ENCODE results near the gene RNF133. TPM values are rescaled to one million over a fixed set of nuclear protein-coding genes. Genes with fewer than 3 reads are reported as not detected.
A peak's percentile ranks its signal among the peaks of the same experiment; 100 is the strongest.

The RNF133 gene, protein sequence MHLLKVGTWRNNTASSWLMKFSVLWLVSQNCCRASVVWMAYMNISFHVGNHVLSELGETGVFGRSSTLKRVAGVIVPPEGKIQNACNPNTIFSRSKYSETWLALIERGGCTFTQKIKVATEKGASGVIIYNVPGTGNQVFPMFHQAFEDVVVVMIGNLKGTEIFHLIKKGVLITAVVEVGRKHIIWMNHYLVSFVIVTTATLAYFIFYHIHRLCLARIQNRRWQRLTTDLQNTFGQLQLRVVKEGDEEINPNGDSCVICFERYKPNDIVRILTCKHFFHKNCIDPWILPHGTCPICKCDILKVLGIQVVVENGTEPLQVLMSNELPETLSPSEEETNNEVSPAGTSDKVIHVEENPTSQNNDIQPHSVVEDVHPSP
- not detected for polyA plus RNA-seq (2013, experiment 1 of 2; ENCODE audit: insufficient read length)
- not detected for polyA plus RNA-seq (2013, experiment 2 of 2; ENCODE audit: insufficient read length)

DNA sequence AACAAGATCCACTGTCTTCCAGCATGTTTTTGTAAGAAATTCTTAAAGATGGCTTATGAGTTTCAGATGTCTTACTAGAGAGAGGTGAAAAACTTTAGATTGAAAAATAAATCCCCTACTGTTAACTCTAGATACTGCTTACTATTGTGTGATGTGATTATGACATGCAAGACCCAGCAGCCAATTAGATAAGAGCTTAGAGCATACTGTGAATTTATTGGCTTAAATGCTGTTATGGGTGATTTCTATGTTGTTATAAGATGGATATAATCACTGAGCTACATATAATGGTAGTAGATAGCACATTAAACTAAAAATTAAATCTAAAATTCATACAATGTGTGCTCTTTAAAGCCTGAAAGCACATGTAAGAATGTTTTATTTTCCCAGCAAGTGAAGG is at the start of gene RNF133:
Gene RNF133, minus strand, starts transcription at position 101 of the 400 bp plus-strand sequence. CDS start 199 bp downstream, outside the sequence.
- DNase-seq, result no peak

DNA sequence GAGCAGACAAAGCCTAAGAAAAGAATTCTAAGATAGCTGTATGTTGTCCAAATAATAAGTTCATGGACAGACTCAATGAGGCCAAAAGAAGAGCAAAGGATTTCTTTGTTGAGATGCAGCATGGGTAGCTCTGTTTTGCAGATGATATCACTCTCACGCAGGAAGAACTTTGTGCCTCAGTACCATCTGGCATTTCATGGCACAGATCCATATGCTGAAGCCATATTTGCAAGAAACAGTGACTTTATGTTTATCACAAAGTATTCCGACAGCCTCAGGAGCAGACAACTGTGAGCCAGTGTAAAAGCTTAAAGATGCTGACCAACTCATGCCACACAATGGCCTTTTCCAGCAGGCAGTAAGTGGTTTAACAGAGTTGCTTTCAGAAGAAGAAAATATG is 49.3 kb upstream of the RNF133 start:
- no peak for DNase-seq

DNA sequence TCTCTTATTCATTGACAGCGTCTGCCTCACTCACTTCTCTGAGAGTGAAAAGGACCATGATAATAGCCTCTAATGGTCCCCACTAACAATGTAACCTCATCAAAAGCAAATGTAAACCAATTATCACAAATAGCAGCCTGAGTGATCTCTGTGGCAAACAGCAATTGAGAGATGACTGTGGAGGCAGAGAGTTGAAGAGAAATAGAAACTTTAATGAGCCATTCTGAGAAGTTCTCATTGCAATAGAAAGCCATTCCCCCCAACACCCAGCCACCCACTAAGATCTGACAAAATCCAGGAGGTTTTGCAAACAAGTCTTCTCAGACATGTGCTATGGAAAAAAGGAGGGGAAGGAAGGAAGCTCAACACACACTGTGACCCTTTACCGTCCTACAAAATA is 48.0 kb upstream of the RNF133 start:
- DNase-seq, result no peak

DNA sequence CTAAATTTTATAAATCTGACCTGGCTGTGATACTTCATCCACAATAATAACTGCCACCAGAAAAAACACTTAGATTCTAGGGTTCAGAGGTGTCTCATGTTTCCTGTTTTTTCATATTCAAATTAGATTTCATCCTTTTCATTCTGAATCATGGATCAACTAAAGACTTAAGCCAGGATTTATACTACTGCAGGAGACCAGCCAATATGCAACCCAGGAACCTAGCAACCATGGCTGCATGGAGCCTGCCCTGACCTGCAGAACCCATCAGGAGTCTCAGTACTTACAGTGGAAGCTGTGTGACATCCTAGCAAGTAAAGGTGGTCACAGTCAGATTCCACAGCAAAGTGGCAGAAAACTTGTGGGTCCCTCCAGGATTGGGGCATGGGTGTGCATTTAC is 44.3 kb upstream of the RNF133 start:
- no peak for DNase-seq

DNA sequence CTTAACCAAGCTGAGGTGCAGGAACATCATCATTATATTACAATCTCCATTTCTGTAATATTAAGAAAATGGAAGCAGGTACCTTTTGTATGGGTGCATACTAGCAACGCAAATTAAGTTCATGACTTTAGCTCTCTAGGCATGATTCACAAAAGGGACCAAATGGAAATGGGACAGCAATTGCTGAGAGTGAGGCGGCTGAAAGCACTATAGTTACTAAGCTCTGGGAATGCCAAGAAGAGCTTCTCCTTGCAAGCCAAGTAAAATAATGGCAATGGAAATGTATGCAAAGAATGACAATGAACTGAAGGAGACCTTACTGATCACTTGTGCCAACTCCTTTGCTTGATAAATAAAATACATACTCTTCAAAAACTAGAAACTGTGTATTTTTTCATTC is 40.0 kb upstream of the RNF133 start:
- DNase-seq, result no peak

DNA sequence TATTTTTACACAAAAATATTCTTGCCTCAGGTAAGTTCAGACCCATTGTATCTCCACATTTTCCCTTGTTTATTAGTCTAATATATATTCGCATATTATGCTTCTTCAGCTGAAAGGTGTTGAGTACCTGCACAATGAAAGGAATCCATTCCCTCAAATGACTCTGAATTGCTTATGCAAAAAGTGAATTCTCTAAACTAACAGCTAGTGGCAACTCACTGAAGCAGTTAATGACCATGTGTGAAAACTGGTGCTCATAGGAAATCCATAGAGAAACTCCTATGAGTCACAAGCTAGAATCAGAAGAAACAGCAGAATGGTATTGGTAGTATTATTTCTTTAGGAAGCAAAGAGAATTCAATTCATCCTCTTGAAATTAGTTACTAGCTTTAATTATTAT is 37.3 kb upstream of the RNF133 start:
- no peak for DNase-seq

DNA sequence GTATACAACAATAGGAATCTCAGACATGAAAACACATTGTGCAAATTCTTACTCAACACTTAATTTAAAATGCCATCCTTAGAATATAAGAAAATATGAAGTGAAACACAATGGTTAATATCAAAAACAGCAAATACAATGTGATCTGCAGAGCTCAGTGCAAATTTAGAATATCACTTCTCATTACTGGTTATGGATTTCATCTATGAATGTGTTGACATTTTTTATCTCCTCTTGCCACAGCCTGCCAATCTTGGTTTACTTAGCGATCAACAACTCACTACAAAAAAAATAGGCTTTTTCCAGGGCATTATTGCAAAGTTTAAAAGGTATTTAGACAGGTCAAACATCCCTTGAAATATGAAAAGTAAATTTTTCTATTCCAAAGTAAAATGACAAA is 28.8 kb upstream of the RNF133 start:
- no peak for DNase-seq

DNA sequence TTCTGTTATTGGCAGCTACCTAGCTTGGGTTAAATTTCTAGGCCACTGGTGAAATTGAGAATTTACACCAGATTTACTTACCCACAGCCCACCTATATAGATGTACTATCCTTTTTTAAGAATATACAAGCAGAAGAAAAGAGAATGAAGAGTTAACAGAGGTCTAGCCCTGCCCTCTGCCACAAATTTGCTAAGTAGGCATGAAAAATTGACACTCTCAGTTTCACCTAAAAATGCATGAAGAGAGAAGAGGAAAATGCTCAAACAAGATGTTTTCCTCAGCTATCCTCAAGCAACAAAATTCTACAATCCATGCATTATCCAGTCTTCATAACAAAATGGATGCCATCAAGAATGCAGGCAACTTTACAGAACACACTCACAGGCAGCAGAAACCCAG is 28.4 kb upstream of the RNF133 start:
- no peak for DNase-seq

DNA sequence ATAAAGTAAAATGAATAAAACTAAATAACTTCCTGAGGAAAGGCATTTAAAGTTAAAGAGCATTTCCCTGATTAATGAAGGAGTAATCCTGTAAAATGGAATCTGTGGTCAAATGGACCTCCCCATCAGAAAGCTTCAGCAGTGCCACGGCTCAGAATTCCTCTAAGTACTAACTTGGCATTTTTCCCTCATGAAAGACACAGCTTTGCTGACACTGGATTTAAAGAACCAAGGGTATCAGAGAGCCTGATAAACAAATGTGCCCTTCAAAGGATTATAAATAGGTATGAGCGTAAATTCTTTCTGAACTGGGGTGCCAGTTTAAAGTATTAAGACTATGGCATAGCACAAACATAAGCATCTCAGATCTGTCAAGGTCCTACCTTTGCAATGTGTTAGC is 28.0 kb upstream of the RNF133 start:
- no peak for DNase-seq

DNA sequence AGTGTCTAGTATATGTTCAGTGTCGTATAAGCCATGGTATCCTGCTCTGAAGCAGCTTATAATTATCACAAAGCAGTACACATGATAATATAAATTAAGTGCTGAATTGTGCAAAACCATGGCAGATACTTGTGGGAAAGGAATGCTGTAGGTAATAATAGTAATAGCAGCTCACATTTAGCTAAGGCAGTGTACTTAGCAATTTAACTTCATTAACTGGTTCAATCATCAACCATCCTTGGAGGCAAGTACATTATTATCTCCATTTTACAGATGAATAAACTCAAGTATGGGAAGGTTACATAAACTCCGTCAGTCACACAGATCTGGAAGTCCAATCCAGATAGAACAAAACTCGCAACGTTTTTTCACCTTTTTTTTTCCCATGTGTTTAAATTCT is 25.4 kb upstream of the RNF133 start:
- DNase-seq, result no peak

DNA sequence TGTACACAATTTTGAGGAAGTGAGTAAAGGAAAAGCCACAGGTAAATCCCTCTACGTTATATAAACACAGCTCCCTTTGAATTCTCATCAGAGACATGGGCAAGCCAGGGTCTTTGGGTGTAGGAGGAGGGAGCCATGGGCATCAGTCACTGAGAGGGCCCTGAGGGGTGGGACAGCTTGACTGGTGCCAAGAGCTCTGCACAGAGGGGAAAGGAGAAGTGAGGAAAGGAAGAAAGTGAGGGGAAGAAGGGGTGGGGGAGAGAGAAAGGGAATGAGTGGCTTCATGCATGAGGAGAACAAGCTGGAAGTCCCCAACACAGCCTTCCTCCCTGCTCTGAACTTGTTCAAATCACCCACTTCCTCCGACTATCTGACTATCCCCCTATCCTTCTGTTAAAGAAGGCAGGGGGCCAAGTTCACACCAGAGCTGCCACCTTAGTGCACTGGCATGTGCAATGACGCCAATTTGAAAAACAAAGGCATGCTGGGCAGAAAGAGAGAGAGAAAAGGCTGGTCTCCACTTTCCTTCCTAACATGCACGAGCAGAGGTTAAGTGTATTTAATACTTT is 20.2 kb upstream of the RNF133 start:
- DNase-seq, result no peak

DNA sequence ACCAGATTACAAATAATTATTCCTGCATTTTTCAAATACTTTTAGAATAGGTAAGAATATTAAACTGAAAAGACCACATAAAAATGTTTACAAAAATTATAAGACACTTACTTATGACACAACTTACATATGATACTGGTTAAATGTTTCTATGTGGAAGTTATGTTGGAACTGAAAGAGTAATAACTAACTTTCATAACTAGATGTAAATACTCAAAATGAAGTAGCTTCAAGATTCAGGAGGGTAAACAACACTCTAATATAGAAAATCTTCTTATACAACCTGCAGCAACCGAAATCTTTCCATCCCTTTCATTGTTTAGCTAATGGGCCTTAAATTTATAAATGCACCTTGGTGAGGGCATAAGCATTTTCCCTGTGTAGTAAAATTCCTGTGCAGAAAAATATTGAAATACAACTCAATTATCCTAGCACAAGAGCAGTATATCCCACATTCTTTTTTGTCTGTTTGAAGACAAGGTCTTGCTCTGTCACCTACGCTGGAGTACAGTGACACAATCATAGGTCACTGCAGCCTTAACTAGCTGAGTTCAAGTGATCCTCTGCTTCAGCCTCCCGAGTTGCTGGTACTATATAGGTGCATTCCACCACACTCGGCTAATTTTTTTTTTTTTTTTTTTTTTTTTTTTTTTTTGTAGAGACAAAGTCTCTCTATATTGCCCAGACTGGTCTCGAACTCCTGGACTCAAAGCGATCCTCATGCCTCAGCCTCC is 18.6 kb upstream of the RNF133 start:
- no peak for DNase-seq

DNA sequence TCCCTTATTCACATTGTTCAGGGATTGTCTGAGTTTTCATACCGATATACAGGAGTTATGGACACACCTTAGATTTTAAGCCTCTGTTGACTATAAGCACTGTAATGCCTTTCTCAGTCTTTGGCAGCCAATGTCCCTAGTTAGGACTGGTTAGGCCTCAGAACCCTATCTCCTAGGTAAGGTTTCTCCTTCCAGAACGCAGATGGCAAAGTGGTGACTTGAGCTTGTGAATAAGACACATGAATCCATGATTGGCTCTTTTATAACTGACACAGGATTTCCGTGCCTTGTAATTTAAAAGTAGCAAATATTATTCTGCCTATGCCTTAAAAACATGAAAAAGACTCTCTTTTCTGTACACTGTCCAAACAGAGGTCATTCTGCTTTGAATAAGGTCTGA is 16.3 kb upstream of the RNF133 start:
- no peak for DNase-seq

DNA sequence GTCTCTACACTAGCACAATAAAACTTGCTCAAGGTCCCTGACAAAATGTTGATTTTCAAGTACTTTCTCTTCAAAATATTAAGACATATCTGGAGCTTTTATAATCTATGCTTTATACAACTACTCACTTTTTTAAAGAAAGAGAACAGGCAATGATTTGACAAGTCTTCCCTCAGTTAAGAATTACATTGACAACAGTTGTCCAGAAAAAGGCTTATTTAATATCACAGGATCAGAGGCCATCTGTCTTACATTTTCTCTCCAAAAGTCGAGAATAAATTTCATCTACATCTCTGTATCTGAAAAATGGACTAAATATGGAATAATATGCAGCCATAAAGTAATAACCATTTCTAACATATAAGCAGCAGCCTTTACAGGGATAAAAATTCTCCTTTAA is 12.0 kb upstream of the RNF133 start:
- DNase-seq, result no peak

DNA sequence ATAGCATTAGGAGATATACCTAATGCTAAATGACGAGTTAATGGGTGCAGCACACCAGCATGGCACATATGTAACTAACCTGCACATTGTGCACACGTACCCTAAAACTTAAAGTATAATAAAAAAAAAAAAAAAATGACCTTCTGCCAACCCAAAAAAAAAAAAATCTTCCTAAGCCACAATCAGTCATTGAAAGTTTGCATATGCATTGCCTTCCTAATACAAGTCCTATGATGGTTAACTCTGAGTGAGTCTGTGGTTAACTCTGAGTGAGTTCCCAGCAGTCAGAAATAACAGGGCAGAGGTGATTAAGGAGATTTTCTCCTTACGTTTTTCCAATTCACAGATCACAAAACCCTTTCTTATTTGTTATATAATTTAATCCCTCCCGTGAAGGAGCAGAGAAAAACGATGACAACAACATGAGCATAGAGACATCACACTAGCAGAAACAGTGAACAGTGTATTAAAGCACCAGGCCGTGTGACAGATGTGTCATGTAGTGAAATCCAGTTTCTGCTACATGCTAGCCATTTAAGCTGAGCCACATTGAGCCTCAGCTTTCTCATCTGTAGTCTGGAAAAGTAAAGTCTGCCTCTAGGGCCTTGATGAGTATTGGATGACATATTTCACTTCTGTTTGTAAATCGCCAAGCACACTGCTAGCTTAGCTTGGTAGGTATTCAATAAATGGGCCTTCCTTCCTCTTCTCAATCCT is 11.2 kb upstream of the RNF133 start:
- DNase-seq, result no peak

DNA sequence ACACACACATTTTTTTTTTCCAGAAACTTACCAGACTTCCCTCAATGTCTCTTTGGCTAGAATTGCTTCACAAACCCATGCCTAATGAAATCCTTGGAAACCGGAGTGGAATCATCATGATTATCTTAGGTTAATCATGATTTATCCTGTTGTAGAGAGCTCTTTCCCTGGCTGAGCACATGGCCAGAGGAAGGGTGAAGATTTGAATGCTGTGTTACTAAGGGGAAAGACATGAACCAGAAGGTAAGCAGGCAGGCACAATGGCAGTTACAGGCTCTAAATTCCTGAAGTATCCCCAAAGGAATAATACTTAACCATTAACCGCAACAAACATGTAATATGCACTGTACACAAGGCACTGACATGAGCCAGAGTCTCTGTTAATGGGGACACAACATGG is 7.9 kb upstream of the RNF133 start:
- DNase-seq, result no peak

DNA sequence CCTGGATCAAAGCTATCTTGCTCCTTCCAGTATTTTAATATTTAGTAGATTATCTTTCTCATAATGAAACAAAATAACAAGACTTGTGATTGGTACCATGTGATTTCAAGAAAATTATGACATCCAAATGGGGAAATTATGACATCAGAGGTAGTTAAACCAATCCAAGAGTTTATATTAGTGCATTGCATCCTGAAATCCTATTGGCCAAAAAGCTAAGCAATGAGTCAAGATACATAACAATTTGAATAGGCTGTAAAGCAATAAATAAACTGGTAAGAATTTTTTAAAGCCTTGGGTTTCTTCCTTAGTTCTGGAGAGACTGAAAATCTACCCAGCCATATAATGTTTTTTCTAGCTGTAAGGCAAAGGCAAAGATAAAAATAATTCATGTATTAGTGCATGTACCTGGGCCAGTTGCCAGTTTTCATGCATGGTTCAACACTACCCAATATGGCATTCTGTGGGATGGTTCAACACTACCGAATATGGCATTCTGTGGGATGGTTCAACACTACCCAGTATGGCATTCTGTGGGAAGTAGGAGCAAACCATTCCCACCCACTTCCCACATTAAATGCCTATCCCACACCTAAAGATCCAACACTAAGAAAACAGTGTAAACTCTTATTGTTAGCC is 4.1 kb upstream of the RNF133 start, which contains the start of gene RNF148:
Gene RNF148, minus strand, starts transcription at position 51 of the 639 bp plus-strand sequence. CDS start 172 bp downstream, outside the sequence.
- peak; percentile 19 for DNase-seq

DNA sequence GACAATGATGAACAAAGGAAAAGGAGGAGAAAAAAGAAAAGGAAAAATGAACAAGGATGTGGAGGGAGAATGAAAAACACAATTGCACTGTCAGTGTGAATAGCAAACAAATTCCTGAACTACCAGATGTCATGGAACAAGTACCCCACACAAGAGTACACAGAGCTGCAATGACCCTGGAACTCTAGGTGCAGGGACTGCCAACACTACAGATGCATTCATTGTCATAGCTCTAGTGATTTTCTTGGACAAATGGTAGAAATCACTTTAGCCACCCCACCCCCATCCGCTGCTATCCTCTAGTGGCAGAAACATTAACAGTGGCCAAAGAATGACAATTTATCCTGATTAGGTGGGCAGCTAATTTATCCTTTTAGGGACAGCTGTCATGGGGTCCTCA is 3.1 kb downstream of the RNF133 start:
- DNase-seq, result no peak

DNA sequence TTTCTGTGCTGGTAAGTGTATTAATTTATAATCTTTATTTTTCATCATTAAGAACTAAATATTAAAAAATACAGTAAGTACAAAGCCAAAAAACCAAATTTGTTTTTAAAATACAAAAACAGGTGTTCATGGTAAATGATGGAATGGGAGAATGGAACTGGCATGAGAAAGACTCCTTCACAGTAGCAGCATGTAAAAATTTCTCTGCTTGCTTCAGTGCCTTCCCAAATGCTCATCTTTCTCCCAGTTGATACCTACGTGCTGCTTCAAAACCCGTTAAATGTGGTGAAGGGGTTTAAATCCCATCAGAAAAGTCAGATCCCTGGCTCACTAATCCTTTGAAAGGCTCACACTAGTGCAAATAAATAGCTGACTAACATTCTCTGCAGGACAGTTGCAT is 4.2 kb downstream of the RNF133 start:
- DNase-seq, result no peak

DNA sequence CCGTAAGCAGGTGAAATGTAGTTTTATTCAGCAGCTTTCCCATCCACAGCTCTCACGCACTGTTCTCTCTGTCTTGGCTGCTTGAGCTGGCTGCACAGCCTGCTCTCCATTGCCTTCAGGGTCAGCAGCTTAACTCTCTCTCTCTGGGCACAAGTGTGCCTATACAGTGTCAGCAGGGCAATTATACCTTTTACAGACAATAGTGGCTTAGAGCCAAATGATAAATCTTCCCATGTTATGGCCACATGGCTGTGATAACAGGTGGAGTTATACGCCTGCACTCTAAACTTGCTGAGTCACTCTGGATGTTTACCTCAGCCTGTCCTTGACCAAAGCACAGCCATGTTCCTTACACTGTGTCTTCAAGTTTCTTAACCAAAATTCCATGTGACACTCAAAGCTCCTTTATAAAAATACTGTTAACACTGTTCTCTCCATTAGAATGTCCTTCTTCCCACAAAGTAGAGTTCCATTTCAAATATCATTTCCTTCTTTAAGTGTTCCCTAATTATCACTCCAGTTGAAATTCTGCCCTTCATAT is 6.1 kb downstream of the RNF133 start:
- no peak for DNase-seq

DNA sequence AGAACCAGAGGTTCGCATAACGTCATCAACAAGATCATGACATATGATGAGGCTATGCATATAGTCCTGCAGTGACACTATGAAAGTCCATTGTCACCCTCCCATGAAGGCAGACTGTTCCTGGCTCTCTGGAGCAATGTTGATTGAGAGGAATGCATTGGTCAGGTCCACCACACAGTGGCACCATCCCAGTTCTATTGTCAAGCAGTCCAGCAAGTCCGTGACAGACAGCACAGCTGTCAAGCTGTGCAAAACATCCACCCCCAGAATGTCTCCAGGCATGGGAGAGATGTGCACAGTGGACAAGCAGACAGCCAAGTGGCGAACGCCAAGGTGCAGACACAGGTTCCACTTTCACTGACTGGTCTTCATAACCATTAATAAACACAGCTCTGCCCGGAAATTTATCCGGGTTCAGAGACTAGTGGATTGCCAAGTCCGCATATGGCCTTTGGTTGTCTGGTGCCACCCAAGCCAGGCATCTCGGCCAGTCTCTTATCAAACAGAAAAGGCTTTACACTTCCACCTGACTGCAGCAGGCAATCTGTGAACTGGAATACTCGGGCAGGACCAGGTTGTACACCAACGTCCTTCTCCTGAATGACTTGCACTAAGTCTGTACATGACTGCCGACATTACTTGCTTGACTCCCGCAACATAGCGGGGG is 7.2 kb downstream of the RNF133 start:
- DNase-seq, result no peak

All from fibroblast of skin of scalp (primary cell).